Fibroblast of lung (primary cell): ENCODE measurements around the gene CAMSAP2. TPM values are rescaled to one million over a fixed set of nuclear protein-coding genes. Genes with fewer than 3 reads are reported as not detected.

Experiments used
- DNase-seq, 2 donors: peaks; one replicate each; pipeline versions ENCODE4 v3.0.0 to v3.0.0-alpha.2; 2010; ENCODE audit warnings: low read depth in 2 of 2
- H2AFZ ChIP-seq: 2 replicates; pipeline ENCODE4 v1.5.1; 2012; ENCODE audit warnings: low read length, control low read depth, inconsistent platforms
- H3K27ac ChIP-seq: 2 replicates; pipeline ENCODE4 v1.5.1; 2011; ENCODE audit warnings: low read length, control low read depth; ENCODE audit not compliant: insufficient read depth
- H3K27me3 ChIP-seq: 2 replicates; pipeline ENCODE4 v1.5.1; 2011; ENCODE audit warnings: mild to moderate bottlenecking, low read length; ENCODE audit not compliant: control insufficient read depth, insufficient read depth
- H3K36me3 ChIP-seq: 2 replicates; pipeline ENCODE4 v1.5.1; 2011; ENCODE audit warnings: low read length; ENCODE audit not compliant: control insufficient read depth, insufficient read depth
- H3K4me1 ChIP-seq: 2 replicates; pipeline ENCODE4 v1.5.1; 2011; ENCODE audit warnings: low read length; ENCODE audit not compliant: control insufficient read depth, insufficient read depth; ENCODE audit errors: extremely low read depth
- H3K4me2 ChIP-seq: 2 replicates; pipeline ENCODE4 v1.5.1; 2011; ENCODE audit warnings: low read length, control low read depth; ENCODE audit not compliant: insufficient read depth; ENCODE audit errors: extremely low read depth
- H3K4me3 ChIP-seq, 4 experiments: fragments of 200-600 bp in 1 of 4; sonication (generic) in 1 of 4; replicated peaks in 1 of 4; 2 replicates each; pipeline ENCODE4 v1.5.1; 2011 to 2016; ENCODE audit warnings: low read length in 4 of 4, low read depth in 3 of 4, mild to moderate bottlenecking in 3 of 4, control low read depth in 2 of 4, inconsistent platforms in 1 of 4, mixed read lengths in 1 of 4; ENCODE audit not compliant: insufficient read depth in 1 of 4; ENCODE audit errors: control extremely low read depth in 1 of 4
- H3K79me2 ChIP-seq: 2 replicates; pipeline ENCODE4 v1.5.1; 2012; ENCODE audit warnings: mild to moderate bottlenecking, low read length, inconsistent platforms; ENCODE audit not compliant: control insufficient read depth, insufficient read depth
- H3K9ac ChIP-seq: 2 replicates; pipeline ENCODE4 v1.5.1; 2011; ENCODE audit warnings: mild to moderate bottlenecking, low read length, control low read depth; ENCODE audit not compliant: insufficient read depth
- H3K9me3 ChIP-seq: 2 replicates; pipeline ENCODE4 v1.5.1; 2012; ENCODE audit warnings: low read depth, low read length; ENCODE audit not compliant: control insufficient read depth, insufficient read depth
- H4K20me1 ChIP-seq: 2 replicates; pipeline ENCODE4 v1.5.1; 2011; ENCODE audit warnings: low read length; ENCODE audit not compliant: control insufficient read depth, insufficient read depth; ENCODE audit errors: extremely low read depth
- CTCF ChIP-seq, 2 donors: IDR thresholded peaks in 1 of 2; conservative IDR thresholded peaks in 1 of 2; 1 replicate in 1 of 2; 2 replicates in 1 of 2; pipeline ENCODE4 v1.5.1; 2011 to 2012; ENCODE audit warnings: low read length in 2 of 2, control low read depth in 1 of 2, inconsistent platforms in 1 of 2, low read depth in 1 of 2, mild to moderate bottlenecking in 1 of 2
- EZH2 ChIP-seq: IDR thresholded peaks from 2 replicates; pipeline ENCODE4 v1.5.1; 2012; ENCODE audit warnings: low read length, control low read depth, mild to moderate bottlenecking; ENCODE audit errors: missing control alignments
- polyA plus RNA-seq, 2 donors: library from polyadenylated mRNA; depleted of rRNA in 1 of 2; stranded (reverse) in 1 of 2; unstranded in 1 of 2; fragments of >200 nt; gene quantifications; 2 replicates each; pipeline ENCODE4 v1.2.1, GENCODE V29; 2011 to 2012; ENCODE audit warnings: missing spikeins in 1 of 2
- total RNA-seq: library from RNA; depleted of rRNA; stranded (reverse); fragments of >200 nt; gene quantifications from 2 replicates; pipeline ENCODE4 v1.2.1, GENCODE V29; 2014

The CAMSAP2 gene
- total and polyA plus RNA-seq, 2 donors (not counting 1 experiment from before 2014, with no cell fraction given): 22.3 to 32.5 TPM

- H3K36me3 ChIP-seq: no peaks in the 10 kb centered on the region
- H3K9me3 ChIP-seq: no peaks in the 10 kb centered on the region
- no peak overlapping the region for H2AFZ ChIP-seq
- H3K9ac ChIP-seq: no peak overlapping the region
- DNase-seq: no peak
- no peak overlapping the region for H3K4me3 ChIP-seq
- H4K20me1 ChIP-seq: no peaks in the 10 kb centered on the region
- no peak for TF ChIP-seq CTCF (conservative IDR thresholded peaks at IDR 0.05 in 1 of 2, IDR thresholded peaks at IDR 0.05 in 1 of 2; ENCODE audit: low read depth in 1 of 2, low read length in 2 of 2)
- no peak for TF ChIP-seq EZH2
- H3K4me2 ChIP-seq: no peak overlapping the region
- H3K27me3 ChIP-seq: peaks cover 47% of the 10 kb centered on the region
- no peak overlapping the region for H3K27ac ChIP-seq
- H3K79me2 ChIP-seq: no peaks in the 10 kb centered on the region
- H3K4me1 ChIP-seq: no peaks in the 10 kb centered on the region
Measured at GRCh38 chr1:200875416-200875815, 136.7 kb downstream of the CAMSAP2 start.

GRCh38 chr1:200877010-200877409 lies 138.3 kb downstream of the CAMSAP2 start:
- Histone ChIP-seq H3K36me3 (no peaks in the 10 kb centered on the region), H3K4me3 (no peak overlapping the region), H3K27ac (no peak overlapping the region), H3K9ac (no peak overlapping the region), H2AFZ (no peak overlapping the region), H3K79me2 (no peaks in the 10 kb centered on the region), H3K9me3 (no peaks in the 10 kb centered on the region), H4K20me1 (no peaks in the 10 kb centered on the region), H3K4me2 (no peak overlapping the region), H3K4me1 (no peaks in the 10 kb centered on the region), H3K27me3 (peaks cover 36% of the 10 kb centered on the region)
- no peak for TF ChIP-seq EZH2
- no peak for TF ChIP-seq CTCF (conservative IDR thresholded peaks at IDR 0.05 in 1 of 2, IDR thresholded peaks at IDR 0.05 in 1 of 2; ENCODE audit: low read depth in 1 of 2, low read length in 2 of 2)
- DNase-seq: no peak

- Histone ChIP-seq H3K4me3 (no peak overlapping the region), H3K36me3 (no peaks in the 10 kb centered on the region), H3K4me1 (no peaks in the 10 kb centered on the region), H2AFZ (no peak overlapping the region), H3K27me3 (peaks cover 31% of the 10 kb centered on the region), H3K4me2 (no peak overlapping the region), H3K79me2 (no peaks in the 10 kb centered on the region), H3K9ac (no peak overlapping the region), H3K9me3 (no peaks in the 10 kb centered on the region), H3K27ac (no peak overlapping the region), H4K20me1 (no peaks in the 10 kb centered on the region)
- DNase-seq: no peak
- TF ChIP-seq CTCF (conservative IDR thresholded peaks at IDR 0.05 in 1 of 2, IDR thresholded peaks at IDR 0.05 in 1 of 2; ENCODE audit: low read depth in 1 of 2, low read length in 2 of 2): no peak
Measured at GRCh38 chr1:200877839-200878551, 139.3 kb downstream of the CAMSAP2 start.
